ENCODE data around the gene FKBP1C. TPM values are rescaled to one million over a fixed set of nuclear protein-coding genes. Genes with fewer than 3 reads are reported as not detected.
"Not testable (repeated sequence)": the region's sequence is repeated elsewhere in the genome, so short reads cannot be mapped to it uniquely, and the experiment has no call there.

Gene FKBP1C
- total RNA-seq, 1 donor from 2014 or later = 0.63 TPM

DNA sequence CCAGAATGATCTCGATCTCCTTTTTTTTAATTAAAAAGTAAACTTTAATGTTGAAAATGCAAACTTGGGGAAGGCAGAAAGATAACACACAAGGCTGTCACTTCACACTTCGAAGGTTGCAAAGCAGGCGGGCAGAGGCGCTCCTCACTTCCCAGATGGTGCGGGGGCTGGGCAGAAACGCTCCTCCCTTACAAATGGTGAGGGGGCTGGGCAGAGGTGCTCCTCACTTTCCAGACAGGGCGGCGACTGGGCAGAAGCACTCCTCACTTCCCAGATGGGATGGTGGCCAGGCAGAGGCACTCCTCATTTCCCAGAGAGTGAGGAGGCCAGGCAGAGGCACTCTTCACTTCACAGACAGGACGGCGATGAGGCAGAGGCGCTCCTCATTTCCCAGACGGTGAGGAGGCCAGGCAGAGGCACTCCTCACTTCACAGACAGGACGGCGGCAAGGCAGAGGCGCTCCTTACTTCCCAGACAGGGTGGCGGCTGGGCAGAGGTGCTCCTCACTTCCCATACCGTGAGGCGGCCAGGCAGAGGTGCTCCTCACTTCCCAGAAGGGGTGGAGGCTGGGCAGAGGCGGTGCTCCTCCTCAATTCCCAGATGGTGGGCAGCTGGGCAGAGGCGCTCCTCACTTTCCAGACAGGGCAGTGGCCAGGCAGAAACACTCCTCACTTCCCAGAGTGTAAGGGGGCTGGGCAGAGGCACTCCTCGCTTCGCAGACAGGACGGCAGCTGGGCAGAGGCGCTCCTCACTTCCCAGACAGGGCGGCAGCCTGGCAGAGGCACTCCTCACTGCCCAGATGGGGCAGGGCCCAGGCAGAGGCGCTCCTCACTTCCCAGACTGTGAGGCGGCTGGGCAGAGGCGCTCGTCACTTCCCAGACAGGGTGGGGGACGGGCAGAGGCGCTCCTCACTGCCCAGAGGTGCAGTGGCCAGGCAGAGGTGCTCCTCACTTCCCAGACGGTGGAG, 16.9 kb downstream of the FKBP1C start:
- H3K27ac ChIP-seq (replicated peaks); intact Hi-C loops (cut with micrococcal nuclease); H3K9me3 ChIP-seq (replicated peaks); H3K4me1 ChIP-seq; H3K4me3 ChIP-seq; H3K36me3 ChIP-seq; DNase-seq; H3K27me3 ChIP-seq (ENCODE audit: low read depth): not testable (repeated sequence)

DNA sequence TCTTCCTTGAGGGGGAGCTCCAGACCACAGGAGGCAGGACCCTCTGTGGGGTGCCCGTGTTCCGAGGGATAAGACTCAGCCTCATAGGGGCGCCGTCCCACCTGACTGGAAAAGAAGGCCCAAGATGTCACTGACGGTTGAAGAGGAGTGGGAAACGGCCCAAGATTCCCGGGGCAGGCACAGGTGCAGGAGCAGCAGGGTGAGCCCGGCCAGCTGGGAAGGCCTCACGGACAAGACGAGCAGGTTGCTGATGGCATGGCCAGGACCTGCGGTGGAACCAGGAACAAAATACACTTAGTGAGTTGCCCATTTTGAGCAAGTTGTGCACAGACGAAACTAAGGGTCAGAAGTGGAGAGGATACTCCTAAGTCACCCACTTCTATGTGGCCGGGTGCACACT, 18.8 kb downstream of the FKBP1C start:
- intact Hi-C loops (cut with micrococcal nuclease); H3K36me3 ChIP-seq; H3K4me3 ChIP-seq; DNase-seq; H3K27ac ChIP-seq (replicated peaks); H3K4me1 ChIP-seq; H3K27me3 ChIP-seq (ENCODE audit: low read depth); H3K9me3 ChIP-seq (replicated peaks): not testable (repeated sequence)

GRCh38 chr6:63230511-63230910, 19.2 kb downstream of the FKBP1C start:
- H3K9me3 ChIP-seq (replicated peaks); H3K27ac ChIP-seq (replicated peaks); intact Hi-C loops (cut with micrococcal nuclease); H3K36me3 ChIP-seq; H3K4me1 ChIP-seq; DNase-seq; H3K27me3 ChIP-seq (ENCODE audit: low read depth); H3K4me3 ChIP-seq: not testable (repeated sequence)

DNA sequence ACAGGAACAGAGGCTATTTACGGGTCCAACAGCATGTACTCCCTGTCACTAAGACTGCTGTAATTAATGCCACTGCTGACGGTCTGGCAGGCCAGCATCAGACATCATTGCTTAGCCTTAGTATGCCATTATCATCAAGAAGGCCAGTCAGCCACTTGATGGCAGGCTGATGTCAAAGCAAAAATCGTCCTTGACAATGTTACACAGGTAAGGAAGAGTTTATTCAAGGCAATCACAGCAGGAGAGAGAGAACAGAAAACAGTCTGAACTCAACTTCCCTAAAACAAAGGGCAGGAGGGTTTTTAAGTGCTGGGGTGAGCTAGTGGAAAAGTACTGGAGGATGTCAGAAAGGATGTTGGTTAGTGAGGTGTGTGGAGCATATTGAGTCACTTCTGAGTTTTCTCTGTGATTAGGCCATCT, 25.1 kb downstream of the FKBP1C start:
- Histone ChIP-seq H3K36me3 (no peaks in the 10 kb centered on the region), H3K27me3 (ENCODE audit: low read depth) (no peaks in the 10 kb centered on the region), H3K9me3 (replicated peaks) (no peaks in the 10 kb centered on the region), H3K4me1 (no peaks in the 10 kb centered on the region), H3K27ac (replicated peaks) (no peak overlapping the region), H3K4me3 (no peak overlapping the region)
- TF ChIP-seq, protein P1, sequence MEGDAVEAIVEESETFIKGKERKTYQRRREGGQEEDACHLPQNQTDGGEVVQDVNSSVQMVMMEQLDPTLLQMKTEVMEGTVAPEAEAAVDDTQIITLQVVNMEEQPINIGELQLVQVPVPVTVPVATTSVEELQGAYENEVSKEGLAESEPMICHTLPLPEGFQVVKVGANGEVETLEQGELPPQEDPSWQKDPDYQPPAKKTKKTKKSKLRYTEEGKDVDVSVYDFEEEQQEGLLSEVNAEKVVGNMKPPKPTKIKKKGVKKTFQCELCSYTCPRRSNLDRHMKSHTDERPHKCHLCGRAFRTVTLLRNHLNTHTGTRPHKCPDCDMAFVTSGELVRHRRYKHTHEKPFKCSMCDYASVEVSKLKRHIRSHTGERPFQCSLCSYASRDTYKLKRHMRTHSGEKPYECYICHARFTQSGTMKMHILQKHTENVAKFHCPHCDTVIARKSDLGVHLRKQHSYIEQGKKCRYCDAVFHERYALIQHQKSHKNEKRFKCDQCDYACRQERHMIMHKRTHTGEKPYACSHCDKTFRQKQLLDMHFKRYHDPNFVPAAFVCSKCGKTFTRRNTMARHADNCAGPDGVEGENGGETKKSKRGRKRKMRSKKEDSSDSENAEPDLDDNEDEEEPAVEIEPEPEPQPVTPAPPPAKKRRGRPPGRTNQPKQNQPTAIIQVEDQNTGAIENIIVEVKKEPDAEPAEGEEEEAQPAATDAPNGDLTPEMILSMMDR (IDR thresholded peaks at IDR 0.05; ENCODE audit: borderline replicate concordance) = no peak
- intact Hi-C loops (cut with micrococcal nuclease) = no loop called here
- no peak for DNase-seq

DNA sequence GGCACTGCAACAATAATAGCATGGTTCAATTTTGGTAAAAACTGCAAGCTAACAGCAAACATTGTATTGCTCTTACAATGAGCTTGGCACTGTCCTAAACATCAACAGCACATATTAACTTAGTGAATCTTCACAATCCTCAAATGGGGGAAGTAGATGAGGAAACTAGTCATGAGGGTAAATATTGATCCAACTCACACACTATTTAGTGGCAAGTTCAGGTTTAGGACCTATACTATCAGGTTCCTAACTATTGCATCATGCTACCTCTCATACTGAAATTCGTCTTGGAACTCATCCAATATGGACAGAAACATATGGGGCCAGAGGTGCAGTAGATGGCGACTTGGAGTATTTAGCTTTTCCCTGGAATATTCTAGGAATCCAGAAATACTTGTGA, 34.2 kb downstream of the FKBP1C start:
- Histone ChIP-seq H3K27ac (replicated peaks) (no peak overlapping the region), H3K4me3 (no peak overlapping the region), H3K27me3 (ENCODE audit: low read depth) (no peaks in the 10 kb centered on the region), H3K4me1 (no peaks in the 10 kb centered on the region), H3K9me3 (replicated peaks) (no peaks in the 10 kb centered on the region), H3K36me3 (no peaks in the 10 kb centered on the region)
- no peak for DNase-seq
- intact Hi-C loops (cut with micrococcal nuclease) = no loop called here
- TF ChIP-seq, protein P1 (IDR thresholded peaks at IDR 0.05; ENCODE audit: borderline replicate concordance) = no peak

GRCh38 chr6:63245909-63246308, 34.6 kb downstream of the FKBP1C start:
- intact Hi-C loops (cut with micrococcal nuclease) = no loop called here
- no peak for DNase-seq
- Histone ChIP-seq H3K4me1 (no peaks in the 10 kb centered on the region), H3K9me3 (replicated peaks) (no peaks in the 10 kb centered on the region), H3K27me3 (ENCODE audit: low read depth) (no peaks in the 10 kb centered on the region), H3K36me3 (no peaks in the 10 kb centered on the region), H3K27ac (replicated peaks) (no peak overlapping the region), H3K4me3 (no peak overlapping the region)
- TF ChIP-seq, protein P1 (IDR thresholded peaks at IDR 0.05; ENCODE audit: borderline replicate concordance) = no peak

DNA sequence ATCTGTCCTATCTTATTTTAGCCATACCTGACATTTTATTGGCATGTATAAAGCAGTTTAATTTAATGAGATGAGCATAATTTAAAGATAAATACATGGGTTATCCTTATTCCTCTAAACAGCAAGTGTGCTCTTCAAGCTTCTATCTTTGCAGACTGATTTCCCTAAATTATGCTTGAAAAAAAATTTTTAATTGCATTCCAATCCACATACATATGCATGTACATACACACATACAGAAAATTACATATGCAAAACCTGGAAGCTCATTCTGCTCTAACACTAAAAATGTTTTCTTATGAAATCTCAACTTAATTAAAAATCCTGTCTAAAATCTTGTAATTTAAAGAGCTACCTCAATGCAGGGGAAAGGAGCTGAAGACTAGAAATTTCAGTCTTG, 35.3 kb downstream of the FKBP1C start:
- no peak for DNase-seq
- Histone ChIP-seq H3K4me3 (no peak overlapping the region), H3K9me3 (replicated peaks) (no peaks in the 10 kb centered on the region), H3K27ac (replicated peaks) (no peak overlapping the region), H3K36me3 (no peaks in the 10 kb centered on the region), H3K27me3 (ENCODE audit: low read depth) (no peaks in the 10 kb centered on the region), H3K4me1 (no peaks in the 10 kb centered on the region)
- TF ChIP-seq, protein P1 (IDR thresholded peaks at IDR 0.05; ENCODE audit: borderline replicate concordance) = no peak
- intact Hi-C loops (cut with micrococcal nuclease) = no loop called here
